NCI-H2227 (cell line): ENCODE results near the gene RTF2.
"Not testable (repeated sequence)": the region's sequence is repeated elsewhere in the genome, so short reads cannot be mapped to it uniquely, and the experiment has no call there.

ENCODE experiments used
- DNase-seq: peaks from one replicate; lab custom pipeline; 2025; ENCODE audit not compliant: unreplicated experiment; lab: John Stamatoyannopoulos, UW

Gene RTF2

GRCh38 chr20:56469077-56469449 lies 636 bp downstream of the RTF2 start:
- no peak for DNase-seq

DNA sequence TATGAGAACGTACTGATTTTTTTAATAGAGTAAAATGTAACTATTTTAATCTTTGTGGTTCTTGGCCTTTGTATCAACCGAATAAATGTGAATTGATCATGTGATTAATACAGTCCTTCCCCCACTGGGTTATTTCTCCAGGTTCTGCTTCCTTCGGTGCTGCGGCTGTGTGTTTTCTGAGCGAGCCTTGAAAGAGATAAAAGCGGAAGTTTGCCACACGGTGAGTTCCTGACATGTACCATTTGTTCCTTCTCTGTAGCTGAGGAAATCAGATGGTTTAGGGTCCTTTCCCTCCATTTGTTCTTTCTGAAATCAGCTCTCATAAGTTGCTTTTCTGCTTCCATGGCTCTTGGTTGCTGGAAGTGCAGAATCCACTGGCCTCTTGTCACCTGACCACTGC lies 15.5 kb downstream of the RTF2 start:
- no peak for DNase-seq

- DNase-seq = no peak
Measured at GRCh38 chr20:56487216-56487615, 18.8 kb downstream of the RTF2 start.

DNA sequence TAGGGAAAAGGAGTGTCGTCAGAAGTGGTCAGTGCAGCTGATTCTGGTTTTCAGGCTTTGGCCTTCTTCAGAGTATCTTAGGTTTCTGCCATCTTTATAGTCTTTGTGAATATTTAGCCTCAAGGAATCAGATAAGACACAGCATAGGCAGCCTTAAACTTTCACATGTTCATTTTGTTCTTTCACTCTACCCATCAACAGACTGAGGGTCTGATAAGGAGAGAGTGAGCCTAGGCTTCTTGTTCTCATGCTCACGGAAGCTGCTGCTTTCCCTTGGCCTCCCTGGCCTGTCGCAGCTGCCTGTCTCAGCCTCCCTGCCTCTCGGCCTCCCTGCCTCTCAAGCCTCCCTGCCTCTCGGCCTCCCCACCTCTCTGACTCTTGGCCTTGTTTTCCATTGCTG lies 20.1 kb downstream of the RTF2 start:
- no peak for DNase-seq

DNA sequence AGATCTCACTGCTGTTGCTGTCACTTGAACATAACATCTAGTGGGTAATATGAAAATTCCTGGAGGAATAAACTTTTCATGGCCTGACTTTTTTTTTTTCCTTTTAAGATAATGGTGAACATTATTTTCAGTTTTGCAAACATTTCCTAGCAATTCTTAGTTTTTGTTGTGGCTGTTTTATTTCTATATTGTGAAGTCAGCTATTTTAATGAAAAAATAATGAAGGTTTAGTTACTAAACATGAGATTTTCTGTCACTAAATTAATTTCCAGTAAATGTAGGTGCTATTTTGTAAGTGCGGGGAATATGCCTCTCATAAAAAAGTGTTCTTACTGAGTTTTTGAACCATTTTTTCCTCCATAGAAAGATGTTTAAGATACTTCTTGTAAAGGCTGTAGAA lies 32.7 kb downstream of the RTF2 start:
- DNase-seq = no peak

- DNase-seq = no peak
Measured at GRCh38 chr20:56503916-56504315, 35.5 kb downstream of the RTF2 start.

DNA sequence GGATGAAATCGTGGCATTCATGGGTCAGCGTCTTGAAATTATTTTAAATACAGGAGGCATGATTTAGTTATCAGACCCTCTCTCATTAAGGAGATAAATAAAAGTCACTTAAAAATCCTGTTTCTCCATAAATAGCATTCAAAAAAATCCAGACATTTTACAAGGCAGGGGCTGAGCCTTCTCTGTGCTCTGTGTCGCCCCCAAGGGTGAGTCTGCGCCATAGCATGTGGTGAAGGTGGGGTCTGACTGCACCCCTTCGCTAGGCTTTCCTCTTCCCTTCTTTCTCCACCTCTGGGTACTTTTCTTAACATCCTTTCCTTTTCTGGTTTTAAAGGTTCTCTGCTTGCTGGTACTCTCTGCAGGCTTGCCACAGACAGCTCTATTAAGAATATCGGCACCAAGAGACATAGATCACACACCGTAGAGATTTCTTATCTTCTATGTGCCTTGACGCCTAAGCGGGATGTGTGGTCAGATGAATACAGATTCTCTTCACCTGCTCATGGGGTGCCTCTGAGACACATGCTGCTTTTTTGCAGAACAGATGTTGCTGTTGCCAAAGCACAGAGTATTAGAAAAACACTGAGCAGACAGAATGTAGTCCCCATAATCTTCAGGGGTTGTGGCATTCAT lies 36.1 kb downstream of the RTF2 start:
- no peak for DNase-seq

GRCh38 chr20:56506103-56506502 lies 37.7 kb downstream of the RTF2 start:
- no peak for DNase-seq

DNA sequence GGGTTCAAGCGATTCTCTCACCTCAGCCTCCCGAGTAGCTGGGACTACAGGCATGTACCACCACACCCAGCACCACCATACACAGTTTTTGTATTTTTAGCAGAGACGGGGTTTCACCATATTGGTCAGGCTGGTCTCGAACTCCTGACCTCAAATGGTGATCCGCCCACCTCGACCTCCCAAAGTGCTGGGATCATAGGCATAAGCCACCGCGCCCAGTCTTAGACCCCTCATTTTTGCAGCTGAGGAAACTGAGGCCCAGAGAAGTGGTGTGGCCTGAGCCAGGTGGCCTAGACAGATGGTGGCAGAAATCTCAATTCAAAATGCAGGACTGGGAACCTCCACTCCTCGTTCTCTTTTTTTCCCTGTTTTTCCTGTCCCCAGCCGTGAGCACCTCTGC lies 43.5 kb downstream of the RTF2 start:
- DNase-seq = no peak

- DNase-seq = no peak
Measured at GRCh38 chr20:56513161-56514150, 45.0 kb downstream of the RTF2 start.

DNA sequence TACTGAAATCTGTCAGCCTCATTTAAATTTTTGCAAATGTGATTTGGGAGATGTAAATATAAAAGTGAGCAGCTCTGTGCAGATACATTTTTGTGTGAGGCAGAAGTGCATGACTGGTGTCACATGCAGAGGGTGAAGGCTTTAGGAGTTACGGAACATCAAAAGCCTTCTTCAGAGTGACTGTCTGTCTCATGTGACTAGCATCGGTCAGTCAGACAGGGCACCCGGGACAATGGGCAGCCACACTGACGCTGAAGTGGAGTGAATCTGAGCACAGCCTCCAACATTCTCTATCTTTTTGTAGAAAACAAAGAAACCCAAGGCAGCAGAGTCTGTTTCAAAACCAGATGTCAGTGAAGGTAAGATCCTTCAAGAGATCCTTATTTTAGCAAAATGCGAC lies 48.2 kb downstream of the RTF2 start:
- DNase-seq = no peak

DNA sequence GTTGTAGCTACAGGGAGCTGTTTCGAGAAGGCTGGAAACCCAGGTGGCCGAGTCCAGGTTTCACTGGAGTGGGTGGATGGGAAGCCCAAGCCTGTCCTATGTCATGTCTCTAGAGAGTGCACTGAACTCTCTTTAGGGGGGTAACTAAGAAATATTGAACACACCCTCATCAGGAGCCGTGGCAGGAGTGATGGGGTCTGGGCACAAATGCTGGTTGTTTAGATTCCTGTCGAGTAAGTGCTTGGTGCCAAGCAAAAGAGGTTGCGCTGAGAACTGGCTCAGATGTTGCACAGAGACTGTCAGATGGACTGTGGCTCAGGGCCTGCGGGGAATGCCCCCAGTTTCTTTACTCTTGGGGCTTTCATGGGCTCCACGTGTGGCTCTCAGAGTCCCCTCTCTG lies 48.8 kb downstream of the RTF2 start:
- DNase-seq = no peak

GRCh38 chr20:56517641-56518040 lies 49.2 kb downstream of the RTF2 start:
- DNase-seq = no peak

DNA sequence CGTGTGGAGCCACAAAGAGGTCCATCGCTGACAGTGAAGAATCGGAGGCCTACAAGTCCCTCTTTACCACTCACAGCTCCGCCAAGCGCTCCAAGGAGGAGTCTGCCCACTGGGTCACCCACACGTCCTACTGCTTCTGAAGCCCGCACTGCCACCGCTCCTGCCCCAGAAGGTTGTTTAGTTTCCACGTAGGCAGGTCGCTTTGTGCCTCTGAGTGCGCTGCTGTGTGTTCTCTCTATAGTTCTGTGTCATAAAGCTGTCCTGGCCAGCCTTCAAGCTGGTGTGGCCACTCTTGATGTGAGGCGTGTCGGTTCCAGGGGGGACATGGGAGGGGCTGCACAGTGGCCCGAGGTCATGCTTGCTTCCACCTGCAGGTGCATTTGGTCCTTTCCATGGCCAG lies 49.7 kb downstream of the RTF2 start:
- no peak for DNase-seq

DNA sequence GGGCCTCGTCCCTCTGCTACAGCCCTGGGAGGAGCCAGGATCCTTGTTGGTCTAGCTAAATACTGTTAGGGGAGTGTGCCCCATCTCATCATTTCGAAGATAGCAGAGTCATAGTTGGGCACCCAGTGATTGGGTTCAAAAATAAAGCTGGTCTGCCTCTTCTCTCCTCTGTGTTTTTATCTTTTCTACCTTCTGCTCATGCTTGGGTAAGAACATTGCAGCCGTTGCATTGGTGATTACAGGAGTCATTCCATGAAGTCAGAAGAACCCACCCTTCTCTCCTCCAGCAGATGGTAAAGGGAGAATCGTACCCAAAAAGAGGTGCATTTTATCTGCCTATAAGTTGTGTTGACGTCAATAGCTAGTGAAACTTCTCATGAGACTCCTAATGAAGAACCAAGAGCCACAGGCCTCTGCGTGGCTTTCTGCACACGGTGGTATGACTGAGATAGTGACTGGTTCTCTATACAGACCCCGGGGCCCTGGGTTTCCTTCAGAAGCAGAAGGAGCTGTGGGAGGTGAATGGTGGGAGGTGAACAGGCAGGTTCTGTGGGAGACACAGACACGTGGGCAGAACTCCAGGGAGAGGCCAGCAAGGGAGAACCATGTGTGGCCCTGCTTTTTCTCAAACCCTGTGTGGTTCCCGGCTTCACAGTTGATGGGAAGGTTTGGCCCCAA lies 50.4 kb downstream of the RTF2 start:
- no peak for DNase-seq

DNA sequence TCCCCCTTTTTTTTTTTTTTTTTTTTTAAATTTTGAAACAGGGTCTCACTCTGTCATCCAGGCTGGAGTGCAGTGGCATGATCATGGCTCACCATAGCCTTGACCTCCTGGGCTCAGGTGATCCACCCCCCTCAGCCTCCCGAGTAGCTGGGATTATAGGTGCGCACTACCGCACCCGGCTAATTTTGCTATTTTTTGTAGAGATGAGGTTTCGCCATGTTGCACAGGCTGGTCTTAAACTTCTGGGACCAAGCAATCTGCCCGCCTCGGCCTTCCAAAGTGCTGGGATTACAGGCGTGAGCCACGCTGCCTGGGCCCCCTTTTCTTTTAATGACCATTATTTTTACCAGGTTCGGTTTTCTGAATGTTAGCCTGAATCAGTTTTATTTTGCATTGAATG lies 51.1 kb downstream of the RTF2 start:
- DNase-seq = no peak

DNA sequence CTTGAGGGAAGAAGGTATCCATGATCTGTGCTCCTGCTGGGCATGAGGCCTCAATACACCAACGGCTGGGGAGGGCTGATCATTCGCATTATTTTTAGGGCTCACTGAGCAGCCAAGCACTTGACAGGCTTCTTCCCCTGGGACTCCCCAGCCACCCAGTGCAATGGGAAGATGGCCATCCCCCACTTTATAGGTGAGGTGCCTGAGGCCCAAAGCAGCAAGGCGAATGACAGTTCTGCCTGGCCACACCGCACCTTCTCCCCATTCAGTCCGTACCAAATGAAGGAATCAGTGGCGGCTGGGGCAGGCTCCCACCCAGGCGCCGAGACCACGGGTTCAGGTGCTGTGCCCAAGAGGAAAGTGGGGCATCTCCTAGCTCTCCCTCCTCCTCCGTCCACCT lies 51.8 kb downstream of the RTF2 start:
- DNase-seq = no peak

GRCh38 chr20:56520746-56521354 lies 52.4 kb downstream of the RTF2 start:
- DNase-seq = not testable (repeated sequence)

DNA sequence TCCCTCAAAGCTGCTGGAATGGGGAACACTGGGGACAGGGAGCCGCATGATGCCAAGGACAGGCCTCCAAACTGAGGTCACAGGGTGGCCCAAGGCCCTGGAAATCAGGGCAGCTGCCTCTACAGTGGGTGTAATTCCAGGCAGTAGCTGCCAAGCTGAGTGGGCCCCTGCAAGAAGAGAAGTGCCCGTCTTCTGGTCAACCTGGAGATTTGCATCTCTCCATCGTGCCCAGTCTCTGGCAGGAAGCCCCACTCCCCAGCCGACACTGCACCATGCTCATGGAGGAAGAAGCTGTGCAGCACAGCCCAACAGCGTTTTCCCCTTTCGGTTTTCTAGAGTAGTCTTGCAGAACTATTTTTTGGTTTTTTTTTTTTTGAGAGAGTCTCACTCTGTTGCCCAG lies 53.9 kb downstream of the RTF2 start:
- no peak for DNase-seq

DNA sequence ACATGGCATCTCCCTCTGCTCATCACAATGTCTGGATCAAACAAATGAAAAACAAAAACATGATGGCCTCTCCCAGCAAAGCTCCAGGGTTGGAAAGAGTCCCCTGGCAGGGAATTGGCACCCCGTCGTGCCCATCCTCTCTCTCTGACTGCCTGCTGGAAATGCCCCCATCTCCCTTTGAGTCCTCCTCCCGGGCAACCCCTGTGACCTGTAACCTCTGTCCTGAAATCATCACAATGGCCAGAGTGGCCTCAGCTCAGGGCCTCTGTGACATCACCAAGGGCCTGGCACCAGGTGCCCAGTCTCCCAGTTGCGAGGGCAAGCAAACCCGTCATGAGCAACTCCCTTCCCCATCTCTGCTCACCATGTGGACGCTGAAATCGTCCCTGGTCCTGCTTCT lies 56.0 kb downstream of the RTF2 start, which contains the start of gene FAM209A:
TSS of gene FAM209A (plus strand) at position 301 of the 400 bp plus-strand sequence. CDS start at position 366, 65 bp downstream.
- not testable (repeated sequence) for DNase-seq

DNA sequence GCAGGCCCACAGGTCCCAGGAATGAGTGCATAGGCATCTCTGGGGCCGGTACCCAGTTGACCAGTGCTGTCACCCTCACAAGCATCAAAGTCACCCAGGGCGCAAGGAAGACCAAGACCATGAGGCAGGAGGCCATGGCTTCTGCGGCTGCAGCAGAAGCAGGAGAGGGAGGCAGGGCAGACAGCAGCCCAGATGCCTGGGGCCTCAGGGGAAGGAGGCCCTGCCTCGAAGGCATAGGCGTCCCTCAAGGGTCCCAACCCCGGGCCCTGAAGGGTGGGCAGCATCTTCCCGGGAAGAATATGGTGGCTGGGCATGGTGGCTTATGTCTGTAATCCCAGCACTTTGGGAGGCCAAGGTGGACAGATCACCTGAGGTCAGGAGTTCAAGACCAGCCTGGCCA lies 59.1 kb downstream of the RTF2 start:
- DNase-seq = no peak
